Mucosa of gallbladder (tissue), 1 donor: ENCODE data around the gene CD33. TPM values are rescaled to one million over a fixed set of nuclear protein-coding genes. Genes with fewer than 3 reads are reported as not detected.

Experiments used
- DNase-seq: peaks from one replicate; pipeline ENCODE4 v3.0.0-alpha.2; 2020; ENCODE audit warnings: low spot score
- total RNA-seq: library from RNA; stranded (reverse); gene quantifications from one replicate; pipeline ENCODE4 v1.2.1, GENCODE V29; 2021
- donor health status: DM: no; HTN: no; CAD: no.

CD33 gene
- total RNA-seq, 1 donor from 2014 or later, result 8.3 TPM

GRCh38 chr19:51258165-51259160 is 33.6 kb downstream of the CD33 start:
- DNase-seq, result no peak

DNA sequence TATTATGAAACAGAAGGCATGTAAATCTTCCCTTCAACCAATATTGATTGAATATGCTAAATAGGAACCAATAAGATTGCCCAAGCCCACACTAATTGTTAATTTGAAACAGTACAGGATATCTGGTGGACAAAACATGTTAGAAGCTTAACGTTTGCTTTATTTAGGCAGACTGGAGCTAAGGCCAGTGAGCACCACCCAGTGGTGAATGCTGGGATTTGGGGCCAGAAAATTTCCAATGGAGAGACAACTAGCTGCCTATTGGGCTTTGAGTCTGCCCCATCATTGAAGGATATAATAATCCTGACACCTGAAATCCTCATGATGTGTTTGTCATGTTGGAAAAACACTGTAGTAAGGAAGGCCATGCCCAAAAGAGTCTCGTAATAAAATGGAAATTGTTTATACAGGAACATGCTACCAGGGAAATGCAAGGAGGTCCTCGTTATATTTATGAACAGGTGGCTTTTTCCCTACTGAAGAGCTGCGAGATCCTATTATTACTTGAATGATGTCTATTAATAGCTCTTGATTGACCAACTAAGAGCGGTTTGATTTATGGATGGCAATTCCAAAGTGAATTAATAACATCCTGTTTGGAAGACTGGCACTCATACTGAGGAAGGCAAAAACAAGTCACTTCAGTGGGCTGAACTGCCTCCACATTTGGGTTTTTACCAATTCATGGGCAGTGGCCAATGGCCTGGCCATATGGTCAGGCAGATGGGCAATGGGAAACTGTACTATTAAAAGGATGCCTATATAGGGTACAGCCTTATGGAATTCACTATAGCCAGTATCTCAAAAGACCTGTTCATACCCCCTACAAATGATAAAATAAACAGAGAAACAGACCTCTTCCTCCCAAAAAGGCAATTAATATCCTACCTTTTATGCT is 34.7 kb downstream of the CD33 start:
- DNase-seq, result peak; percentile 27

- no peak for DNase-seq
These were observed 38.9 kb downstream of the CD33 start for GRCh38 chr19:51263808-51264207.

DNA sequence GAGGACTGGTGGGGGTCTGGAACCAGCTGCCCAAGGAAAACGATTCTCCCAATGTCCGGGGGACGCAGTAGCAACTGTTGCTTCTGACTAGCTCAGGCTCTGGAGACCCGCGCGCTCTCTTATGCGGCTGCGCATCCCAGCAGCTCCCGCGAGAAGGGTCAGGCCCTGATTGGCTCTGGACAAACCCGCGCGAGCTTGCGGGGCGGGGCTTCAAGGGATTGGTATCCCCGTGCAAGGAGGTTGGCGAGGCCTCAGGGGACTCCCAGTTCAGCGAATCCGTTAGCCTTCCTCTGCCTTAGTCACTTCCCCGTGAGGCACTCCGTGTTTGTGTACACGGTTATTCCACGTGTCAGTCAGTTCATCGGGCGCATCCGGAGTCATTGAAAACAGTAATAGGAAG is 46.2 kb downstream of the CD33 start:
- no peak for DNase-seq

GRCh38 chr19:51272183-51272810 is 47.4 kb downstream of the CD33 start:
- DNase-seq, result no peak

- no peak for DNase-seq
These were observed 49.3 kb downstream of the CD33 start for GRCh38 chr19:51274049-51274770.

- no peak for DNase-seq
These were observed 52.2 kb downstream of the CD33 start for GRCh38 chr19:51277112-51277511.

DNA sequence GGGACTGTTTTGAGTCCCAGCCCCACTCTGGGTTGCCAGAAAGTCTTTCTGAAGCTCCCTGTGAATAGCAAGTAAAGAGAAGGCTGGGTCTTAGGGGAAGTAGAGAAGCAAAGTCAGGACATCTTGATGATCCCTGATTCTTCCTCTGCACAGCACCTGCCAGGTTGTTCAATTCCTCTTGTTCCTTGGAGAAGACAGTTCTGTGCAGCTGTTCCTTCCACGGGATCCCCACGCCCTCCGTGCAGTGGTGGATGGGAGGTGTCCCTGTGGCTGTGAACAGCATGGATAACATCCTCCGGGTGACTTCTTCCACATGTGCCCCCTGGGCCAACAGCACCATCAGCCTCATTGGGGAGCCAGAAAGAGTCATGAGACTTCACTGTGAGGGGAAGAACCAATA is 57.5 kb downstream of the CD33 start:
- DNase-seq, result no peak

DNA sequence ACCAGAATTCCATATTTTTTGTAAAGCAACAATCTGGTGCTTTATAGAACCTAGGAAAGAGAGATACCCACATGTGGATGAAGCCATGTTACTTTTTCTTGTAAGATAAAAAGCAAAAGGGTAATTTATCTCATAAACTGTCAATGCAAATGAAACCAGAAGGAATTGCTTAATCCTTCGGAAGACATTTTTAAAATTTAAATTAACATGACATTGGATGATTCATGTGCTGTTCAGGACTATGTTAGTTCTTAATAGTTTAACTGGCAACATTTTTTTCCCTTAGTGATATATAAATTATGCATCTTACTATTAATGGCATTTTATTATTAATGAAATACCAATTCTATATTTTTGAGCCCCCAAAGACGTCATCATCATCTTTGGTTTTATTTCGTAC is 60.8 kb downstream of the CD33 start:
- no peak for DNase-seq

Other genes starting within 250 kb of the CD33 start
- gene KLK7, start 241.2 kb upstream of the CD33 start, total RNA-seq, result 0.14 TPM
- gene KLK8, start 223.5 kb upstream of the CD33 start, total RNA-seq, result 2.4 TPM
- gene KLK10, start 205.4 kb upstream of the CD33 start, total RNA-seq, result 42.8 TPM
- 274 TPM for gene KLK11, start 198.5 kb upstream of the CD33 start, total RNA-seq
- 0.78 TPM for gene KLK12, start 190.1 kb upstream of the CD33 start, total RNA-seq
- 2.0 TPM for gene KLK13, start 160.0 kb upstream of the CD33 start, total RNA-seq
- gene KLK14, start 142.2 kb upstream of the CD33 start, total RNA-seq, result 0.63 TPM
- gene CTU1, start 116.7 kb upstream of the CD33 start, total RNA-seq, result 12.1 TPM
- gene SIGLEC9, start 100.2 kb upstream of the CD33 start, total RNA-seq, result 6.3 TPM
- 3.5 TPM for gene SIGLEC7, start 82.8 kb upstream of the CD33 start, total RNA-seq
- not detected for gene SIGLECL1, start 26.0 kb downstream of the CD33 start, total RNA-seq
- 0.37 TPM for gene IGLON5, start 86.6 kb downstream of the CD33 start, total RNA-seq
- 11.3 TPM for gene VSIG10L, start 117.1 kb downstream of the CD33 start, total RNA-seq
- gene ETFB, start 141.3 kb downstream of the CD33 start, total RNA-seq, result 139 TPM
- 0.92 TPM for gene CLDND2, start 143.9 kb downstream of the CD33 start, total RNA-seq
- gene NKG7, start 147.6 kb downstream of the CD33 start, total RNA-seq, result 7.4 TPM
- not detected for gene LIM2, start 162.9 kb downstream of the CD33 start, total RNA-seq
- 0.43 TPM for gene C19orf84, start 165.5 kb downstream of the CD33 start, total RNA-seq
- 12.9 TPM for gene SIGLEC10, start 192.6 kb downstream of the CD33 start, total RNA-seq
- 11.0 TPM for gene SIGLEC8, start 233.4 kb downstream of the CD33 start, total RNA-seq